NB4 (cell line): ENCODE measurements around the gene CCDC82.

Experiments used
- POLR2A ChIP-seq: IDR thresholded peaks from 2 replicates; pipeline ENCODE4 v1.6.1; 2011; ENCODE audit warnings: mild to moderate bottlenecking; ENCODE audit not compliant: insufficient read length; ENCODE audit errors: extremely low read depth
- TF ChIP-seq, protein P1 (sequence below): IDR thresholded peaks from one replicate; pipeline ENCODE4 v1.5.1; 2012; ENCODE audit warnings: low read depth, low read length

DNA sequence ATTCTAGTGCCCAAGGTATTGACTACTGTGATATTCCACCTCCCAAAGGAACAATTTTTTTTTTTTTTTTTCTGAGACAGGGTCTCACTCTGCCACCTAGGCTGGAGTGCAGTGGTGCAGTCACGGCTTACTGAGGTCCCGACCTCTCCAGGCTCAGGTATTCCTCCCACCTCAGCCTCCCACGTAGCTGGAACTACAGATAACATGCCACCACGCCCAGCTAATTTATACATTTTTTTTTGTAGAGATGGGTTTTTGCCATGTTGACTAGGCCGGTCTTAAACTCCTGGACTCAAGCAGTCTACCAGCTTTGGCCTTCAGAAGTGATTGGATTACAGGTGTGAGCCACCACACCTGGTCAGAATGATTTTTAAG lies 80.1 kb downstream of the CCDC82 start:
- TF ChIP-seq, protein P1, sequence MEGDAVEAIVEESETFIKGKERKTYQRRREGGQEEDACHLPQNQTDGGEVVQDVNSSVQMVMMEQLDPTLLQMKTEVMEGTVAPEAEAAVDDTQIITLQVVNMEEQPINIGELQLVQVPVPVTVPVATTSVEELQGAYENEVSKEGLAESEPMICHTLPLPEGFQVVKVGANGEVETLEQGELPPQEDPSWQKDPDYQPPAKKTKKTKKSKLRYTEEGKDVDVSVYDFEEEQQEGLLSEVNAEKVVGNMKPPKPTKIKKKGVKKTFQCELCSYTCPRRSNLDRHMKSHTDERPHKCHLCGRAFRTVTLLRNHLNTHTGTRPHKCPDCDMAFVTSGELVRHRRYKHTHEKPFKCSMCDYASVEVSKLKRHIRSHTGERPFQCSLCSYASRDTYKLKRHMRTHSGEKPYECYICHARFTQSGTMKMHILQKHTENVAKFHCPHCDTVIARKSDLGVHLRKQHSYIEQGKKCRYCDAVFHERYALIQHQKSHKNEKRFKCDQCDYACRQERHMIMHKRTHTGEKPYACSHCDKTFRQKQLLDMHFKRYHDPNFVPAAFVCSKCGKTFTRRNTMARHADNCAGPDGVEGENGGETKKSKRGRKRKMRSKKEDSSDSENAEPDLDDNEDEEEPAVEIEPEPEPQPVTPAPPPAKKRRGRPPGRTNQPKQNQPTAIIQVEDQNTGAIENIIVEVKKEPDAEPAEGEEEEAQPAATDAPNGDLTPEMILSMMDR = no peak
- TF ChIP-seq POLR2A = no peak
